Measurements from ENCODE around the gene PHLPP2. TPM values are rescaled to one million over a fixed set of nuclear protein-coding genes. Genes with fewer than 3 reads are reported as not detected.

PHLPP2 gene
- total RNA-seq, 4 donors from 2014 or later, result 18.2 to 170 (median 116) TPM

DNA sequence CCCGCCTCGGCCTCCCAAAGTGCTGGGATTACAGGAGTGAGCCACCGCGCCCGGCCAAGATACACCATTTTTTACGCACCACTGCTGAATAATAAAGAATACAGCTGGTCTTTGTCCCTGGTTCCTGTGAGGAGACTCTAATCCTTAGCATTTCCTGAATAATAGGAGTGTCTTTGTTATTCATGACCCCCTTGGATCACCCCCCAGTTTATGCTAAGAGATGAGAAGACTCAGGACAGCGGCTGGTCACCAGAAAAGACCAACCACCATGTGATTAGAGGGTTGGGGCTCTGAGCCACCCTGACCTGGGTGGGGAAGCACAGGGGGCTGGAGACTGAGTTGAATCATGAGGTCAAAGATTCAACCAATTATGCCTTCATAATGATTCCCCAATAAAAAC is 17.3 kb downstream of the PHLPP2 start:
- Histone ChIP-seq H3K27me3 (no peaks in the 10 kb centered on the region), H3K27ac (peak overlapping the region in 2 of 4 donors; percentile 53 to 73), H3K36me3 (peaks cover 0 to 3% (median under 1%) of the 10 kb centered on the region in 3 donors), H3K4me1 (peaks cover 0 to 29% (median 0%) of the 10 kb centered on the region in 4 donors), H3K4me3 (no peak overlapping the region), H3K9me3 (no peaks in the 10 kb centered on the region)
- DNase-seq, result peak in 1 of 3 donors; percentile 61
- TF ChIP-seq POLR2A (IDR thresholded peaks at IDR 0.05), result no peak
- TF ChIP-seq, protein P1, sequence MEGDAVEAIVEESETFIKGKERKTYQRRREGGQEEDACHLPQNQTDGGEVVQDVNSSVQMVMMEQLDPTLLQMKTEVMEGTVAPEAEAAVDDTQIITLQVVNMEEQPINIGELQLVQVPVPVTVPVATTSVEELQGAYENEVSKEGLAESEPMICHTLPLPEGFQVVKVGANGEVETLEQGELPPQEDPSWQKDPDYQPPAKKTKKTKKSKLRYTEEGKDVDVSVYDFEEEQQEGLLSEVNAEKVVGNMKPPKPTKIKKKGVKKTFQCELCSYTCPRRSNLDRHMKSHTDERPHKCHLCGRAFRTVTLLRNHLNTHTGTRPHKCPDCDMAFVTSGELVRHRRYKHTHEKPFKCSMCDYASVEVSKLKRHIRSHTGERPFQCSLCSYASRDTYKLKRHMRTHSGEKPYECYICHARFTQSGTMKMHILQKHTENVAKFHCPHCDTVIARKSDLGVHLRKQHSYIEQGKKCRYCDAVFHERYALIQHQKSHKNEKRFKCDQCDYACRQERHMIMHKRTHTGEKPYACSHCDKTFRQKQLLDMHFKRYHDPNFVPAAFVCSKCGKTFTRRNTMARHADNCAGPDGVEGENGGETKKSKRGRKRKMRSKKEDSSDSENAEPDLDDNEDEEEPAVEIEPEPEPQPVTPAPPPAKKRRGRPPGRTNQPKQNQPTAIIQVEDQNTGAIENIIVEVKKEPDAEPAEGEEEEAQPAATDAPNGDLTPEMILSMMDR (IDR thresholded peaks at IDR 0.05), result no peak

DNA sequence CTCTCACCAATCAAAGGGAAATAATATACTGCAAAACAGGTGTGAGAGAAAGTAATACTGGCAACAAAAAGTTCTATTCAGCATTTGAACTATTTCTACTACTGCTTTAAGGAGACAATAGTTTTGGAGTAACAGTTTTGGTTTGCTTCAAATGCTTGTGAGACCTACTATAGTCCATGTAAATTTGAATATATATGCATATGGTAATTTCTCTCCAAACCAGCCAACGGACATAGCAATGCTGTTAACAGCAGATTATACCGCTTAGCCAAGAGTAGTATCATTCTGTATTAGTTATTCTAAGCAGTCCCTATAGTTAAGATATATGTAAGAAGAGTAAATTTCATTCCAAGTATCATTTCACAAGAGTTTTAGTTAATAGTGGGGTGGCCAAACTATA is 18.5 kb downstream of the PHLPP2 start:
- H3K4me3 ChIP-seq, result no peak overlapping the region
- H3K27ac ChIP-seq, result no peak overlapping the region
- H3K9me3 ChIP-seq, result no peaks in the 10 kb centered on the region
- no peak for DNase-seq
- peaks cover 0 to 8% (median 3%) of the 10 kb centered on the region in 3 donors for H3K36me3 ChIP-seq
- TF ChIP-seq, protein P1 (IDR thresholded peaks at IDR 0.05), result no peak
- TF ChIP-seq POLR2A (IDR thresholded peaks at IDR 0.05), result no peak
- peaks cover 0 to 29% (median 0%) of the 10 kb centered on the region in 4 donors for H3K4me1 ChIP-seq
- H3K27me3 ChIP-seq, result no peaks in the 10 kb centered on the region

DNA sequence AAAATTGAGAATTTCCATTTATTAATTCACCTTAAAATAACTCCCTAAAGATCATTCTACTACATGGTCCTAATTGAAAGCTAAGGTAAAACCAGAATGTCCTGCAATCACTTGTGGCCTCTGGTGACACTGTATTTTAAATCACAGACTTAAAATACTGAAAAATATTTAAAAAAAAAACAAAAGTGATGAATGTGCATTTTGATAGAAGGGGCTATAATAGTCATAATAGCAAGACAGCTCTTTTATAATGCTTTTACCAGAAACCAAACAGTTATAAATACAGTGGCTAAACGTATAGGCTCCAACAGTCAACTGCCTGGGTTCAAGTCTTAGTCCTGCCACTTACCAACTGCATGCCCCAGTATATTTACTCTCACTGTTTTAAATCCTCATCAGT is 21.2 kb downstream of the PHLPP2 start:
- no peaks in the 10 kb centered on the region for H3K9me3 ChIP-seq
- no peak overlapping the region for H3K27ac ChIP-seq
- H3K4me3 ChIP-seq, result no peak overlapping the region
- TF ChIP-seq, protein P1 (IDR thresholded peaks at IDR 0.05), result no peak
- TF ChIP-seq POLR2A (IDR thresholded peaks at IDR 0.05), result no peak
- peaks cover 0 to 10% (median 0%) of the 10 kb centered on the region in 4 donors for H3K4me1 ChIP-seq
- no peaks in the 10 kb centered on the region for H3K27me3 ChIP-seq
- H3K36me3 ChIP-seq, result peaks cover 0 to 24% (median 3%) of the 10 kb centered on the region in 3 donors
- no peak for DNase-seq

DNA sequence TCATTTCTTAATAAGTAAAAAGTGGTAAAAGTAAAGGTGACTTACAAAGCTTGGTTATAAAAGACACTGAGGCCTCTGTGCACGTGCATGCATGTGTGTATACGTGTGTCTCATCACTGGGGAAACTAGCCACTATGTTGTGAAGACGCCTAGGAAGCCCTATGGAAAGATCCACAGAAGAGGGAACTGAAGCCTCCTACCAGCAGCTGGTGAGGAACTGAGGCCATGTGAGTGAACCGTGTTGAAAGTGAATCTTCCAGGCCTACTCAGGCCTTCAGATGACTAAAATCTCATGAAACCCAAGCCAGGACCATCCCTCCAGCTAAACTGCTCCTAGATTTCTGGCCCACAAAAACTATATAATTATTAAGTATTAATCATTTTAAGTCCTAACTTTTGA is 23.7 kb downstream of the PHLPP2 start:
- Histone ChIP-seq H3K9me3 (no peaks in the 10 kb centered on the region), H3K27ac (no peak overlapping the region), H3K4me3 (no peak overlapping the region), H3K36me3 (peaks cover 0 to 30% (median 3%) of the 10 kb centered on the region in 3 donors), H3K27me3 (no peaks in the 10 kb centered on the region), H3K4me1 (no peaks in the 10 kb centered on the region)
- no peak for DNase-seq
- TF ChIP-seq POLR2A (IDR thresholded peaks at IDR 0.05), result no peak
- TF ChIP-seq, protein P1 (IDR thresholded peaks at IDR 0.05), result no peak

DNA sequence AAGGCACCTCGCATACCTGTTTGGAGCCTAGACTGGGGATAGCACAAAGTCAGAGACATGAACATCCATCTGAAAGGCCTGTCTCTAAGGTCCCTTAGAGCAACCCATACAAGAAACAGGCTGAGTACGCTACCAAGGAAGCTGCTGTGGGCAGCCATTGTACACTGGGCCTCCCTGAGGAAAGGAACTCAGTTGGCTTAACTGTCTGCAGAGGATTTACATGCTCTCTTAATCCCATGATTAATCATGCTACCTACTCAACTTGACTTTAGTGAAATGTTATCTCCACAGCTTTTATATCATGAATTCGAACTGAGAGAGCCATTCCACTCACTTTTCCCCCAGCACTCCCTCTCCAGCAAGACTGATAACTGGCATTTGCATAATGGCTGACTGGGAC is 26.0 kb downstream of the PHLPP2 start:
- TF ChIP-seq, protein P1 (IDR thresholded peaks at IDR 0.05), result no peak
- no peak for TF ChIP-seq POLR2A (IDR thresholded peaks at IDR 0.05)
- H3K27ac ChIP-seq, result no peak overlapping the region
- no peaks in the 10 kb centered on the region for H3K9me3 ChIP-seq
- H3K36me3 ChIP-seq, result peaks cover 0 to 34% (median 3%) of the 10 kb centered on the region in 3 donors
- no peak for DNase-seq
- no peaks in the 10 kb centered on the region for H3K27me3 ChIP-seq
- no peaks in the 10 kb centered on the region for H3K4me1 ChIP-seq
- no peak overlapping the region for H3K4me3 ChIP-seq

DNA sequence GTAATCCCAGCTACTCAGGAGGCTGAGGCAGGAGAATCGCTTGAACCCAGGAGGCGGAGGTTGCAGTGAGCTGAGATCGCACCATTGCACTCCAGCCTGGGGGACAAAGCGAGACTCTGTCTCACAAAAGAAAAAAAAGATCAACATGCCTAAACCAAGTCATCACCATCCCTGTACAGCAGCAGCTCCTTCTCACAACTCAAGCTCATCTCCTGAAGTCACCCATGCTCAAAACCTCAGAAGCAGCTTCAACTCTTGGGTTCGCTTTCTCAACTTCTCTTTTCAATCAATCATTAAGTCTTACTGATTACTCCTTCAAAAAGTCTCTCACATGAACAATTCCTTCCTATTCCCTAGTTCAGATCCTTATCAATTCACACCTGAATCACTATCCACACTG is 31.3 kb downstream of the PHLPP2 start:
- Histone ChIP-seq H3K4me3 (no peak overlapping the region), H3K36me3 (peaks cover 0 to 36% (median 0%) of the 10 kb centered on the region in 3 donors), H3K27me3 (no peaks in the 10 kb centered on the region), H3K27ac (no peak overlapping the region), H3K4me1 (no peaks in the 10 kb centered on the region), H3K9me3 (no peaks in the 10 kb centered on the region)
- no peak for DNase-seq
- TF ChIP-seq, protein P1 (IDR thresholded peaks at IDR 0.05), result no peak
- TF ChIP-seq POLR2A (IDR thresholded peaks at IDR 0.05), result no peak

All from Peyer's patch (tissue), 4 donors.